Left ventricle myocardium superior (tissue), 1 donor: ENCODE results near the gene CMC2. TPM values are rescaled to one million over a fixed set of nuclear protein-coding genes. Genes with fewer than 3 reads are reported as not detected.

Source experiments
- ATAC-seq: fragments of 200-7000 bp; cut with Tn5 transposase; one replicate; pipeline ENCODE4 v1.9.1; 2020; ENCODE audit warnings: mild to moderate bottlenecking, moderate library complexity
- DNase-seq: peaks from one replicate; pipeline ENCODE4 v3.0.0-alpha.2; 2020
- intact Hi-C: fragments of 100-400 bp; cut with micrococcal nuclease; formaldehyde crosslinking; loops from one replicate; pipeline ENCODE4 v1.11.0; 2022
- total RNA-seq: library from RNA; stranded (reverse); fragmentation: NEBNext Ultra II Directional; extraction: Animal tissue kit (Norgen Biotek cat#: 25700); gene quantifications from one replicate; pipeline ENCODE4 v1.2.1, GENCODE V29; 2021
- donor health status: DM: no; HTN: yes; CAD: no; lungs with severe emphysema.

The CMC2 gene
- total RNA-seq, 1 donor from 2014 or later = 132 TPM

DNA sequence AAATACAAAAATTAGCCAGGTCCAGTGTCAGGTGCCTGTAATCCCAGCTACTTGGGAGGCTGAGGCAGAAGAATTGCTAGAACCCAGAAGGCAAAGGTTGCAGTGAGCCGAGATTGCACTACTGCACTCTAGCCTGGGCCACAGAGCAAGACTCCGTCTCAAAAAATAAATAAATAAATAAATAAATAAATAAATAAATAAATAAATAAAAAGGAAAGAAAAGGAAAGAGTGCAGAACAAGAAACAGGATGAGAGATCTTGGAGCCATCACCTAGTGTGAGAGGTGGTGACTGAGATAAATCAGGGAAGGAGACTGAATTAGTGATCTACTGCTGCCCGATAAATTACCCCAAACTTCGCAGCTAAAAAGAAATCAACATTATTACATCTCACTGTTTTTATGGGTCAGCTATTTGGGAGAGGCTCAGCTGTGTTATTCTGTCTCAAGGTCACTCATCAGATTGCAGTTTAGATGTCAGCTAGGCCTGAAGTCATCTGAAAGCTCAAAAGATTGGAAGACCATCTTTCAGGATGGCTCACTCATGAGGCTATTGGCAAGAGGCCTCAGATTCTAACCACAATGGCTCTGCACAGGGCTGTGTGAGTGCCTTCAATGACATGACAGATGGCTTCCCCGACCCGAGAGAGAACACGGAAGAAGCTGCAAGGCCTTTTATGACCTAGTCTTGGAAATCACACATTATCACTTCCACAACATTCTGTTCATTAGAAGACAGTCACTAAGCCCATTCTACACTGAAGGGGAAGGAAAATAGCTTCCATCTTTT is 66.4 kb downstream of the CMC2 start:
- ATAC-seq (no peak), DNase-seq (no peak)
- intact Hi-C loops = no loop called here

DNA sequence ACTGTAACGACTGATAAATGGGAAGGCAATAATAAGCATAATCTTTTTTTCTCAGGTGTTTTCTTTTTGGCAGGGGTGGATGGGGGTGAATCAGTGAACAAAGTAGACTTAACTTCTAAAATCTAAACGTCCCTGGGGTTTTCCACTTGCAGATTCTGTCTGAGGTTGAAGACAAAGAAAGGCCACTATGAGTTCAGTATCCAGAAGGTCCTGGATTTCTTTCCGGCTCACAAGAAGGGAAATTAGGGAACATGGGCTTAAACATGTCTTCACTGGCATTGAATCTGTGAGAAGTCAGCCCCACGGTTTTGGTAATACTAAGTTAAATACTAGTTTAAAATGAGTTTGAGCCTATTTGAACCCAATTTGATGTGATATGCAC is 67.8 kb downstream of the CMC2 start:
- no peak for DNase-seq
- no peak for ATAC-seq
- intact Hi-C loops = no loop called here

DNA sequence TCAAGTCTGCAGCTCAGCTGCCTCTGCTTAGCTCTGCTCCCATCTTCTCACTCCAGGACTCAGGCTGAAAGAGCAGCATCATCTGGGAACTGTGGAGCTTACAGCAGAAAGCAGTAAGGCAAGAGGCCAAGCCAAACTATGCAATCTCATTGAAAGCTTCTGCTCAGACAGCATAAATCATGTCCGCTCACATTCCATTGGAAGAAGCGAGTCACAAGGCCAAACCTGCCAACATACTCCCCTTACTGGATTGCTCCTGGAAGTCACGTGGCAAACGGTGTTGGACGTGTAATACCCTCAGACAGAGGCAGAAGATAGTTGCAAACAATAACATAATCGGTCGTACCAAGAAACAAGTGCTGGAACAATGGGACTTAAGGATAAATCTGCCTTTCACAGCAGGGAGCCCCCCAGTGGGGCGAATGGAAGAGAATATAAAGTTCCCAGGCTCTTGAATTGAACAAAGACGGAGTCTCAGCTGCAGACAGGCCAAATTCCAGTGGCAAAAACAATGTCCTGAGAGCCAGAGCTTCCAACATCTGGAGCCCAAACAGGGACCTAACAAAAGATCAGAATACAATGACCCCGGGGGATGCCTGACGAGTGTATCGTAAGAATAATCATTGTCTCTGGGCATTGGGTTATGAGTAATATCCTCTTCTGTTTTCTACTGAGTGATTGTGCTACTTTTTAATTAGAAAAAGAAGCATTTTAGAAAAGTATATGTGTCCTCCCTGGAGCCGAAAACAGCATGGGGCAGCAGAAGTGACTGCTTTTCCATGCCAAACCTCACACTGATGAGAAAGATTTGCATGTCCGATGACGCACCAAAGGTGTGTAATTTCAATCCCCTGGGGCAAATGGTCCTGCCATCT is 68.4 kb downstream of the CMC2 start:
- ATAC-seq (peak; percentile 90), DNase-seq (no peak)
- intact Hi-C loops = no loop called here

DNA sequence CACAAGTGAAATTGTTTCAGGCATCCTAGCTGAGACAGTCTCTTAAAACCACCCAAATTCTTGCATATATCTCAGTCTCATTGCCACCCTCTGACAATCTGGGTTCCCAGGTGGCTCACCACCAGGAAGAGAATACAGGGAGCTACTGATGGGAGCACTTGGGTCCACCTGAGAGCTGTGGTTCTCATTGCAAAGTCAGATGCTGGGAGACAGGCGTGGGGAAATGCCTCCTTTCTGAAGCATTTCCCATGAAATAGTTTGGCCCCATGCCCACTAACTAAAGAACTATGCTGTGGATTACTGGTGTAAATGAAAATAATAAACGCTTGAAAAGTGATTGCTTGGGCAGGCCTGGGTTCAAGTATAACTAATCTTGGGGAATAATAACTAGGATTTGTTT is 70.3 kb downstream of the CMC2 start:
- ATAC-seq = no peak

DNA sequence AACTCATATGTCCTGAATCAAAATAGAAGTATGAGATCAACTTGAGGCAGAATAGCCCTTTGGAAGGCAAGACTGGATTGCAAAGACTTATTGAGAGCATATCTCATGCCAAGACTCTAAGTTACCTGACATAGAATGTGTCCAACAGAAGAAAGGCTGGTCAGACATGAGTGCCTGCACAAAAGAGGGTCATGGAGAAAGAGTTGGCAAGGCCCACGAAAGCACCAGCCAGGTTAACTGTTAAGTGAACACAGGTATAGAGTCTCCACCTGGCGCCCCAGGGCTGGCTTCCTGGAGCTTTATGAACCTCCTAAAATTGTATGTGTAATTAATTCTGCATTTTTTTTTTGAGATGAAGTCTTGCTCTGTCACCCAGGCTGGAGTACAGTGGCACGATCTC is 71.0 kb downstream of the CMC2 start:
- intact Hi-C loops = no loop called here
- no peak for DNase-seq

More for the DNA sequence above, 70.3 kb downstream of the CMC2 start:
- DNase-seq = no peak
- intact Hi-C loops = no loop called here

DNA sequence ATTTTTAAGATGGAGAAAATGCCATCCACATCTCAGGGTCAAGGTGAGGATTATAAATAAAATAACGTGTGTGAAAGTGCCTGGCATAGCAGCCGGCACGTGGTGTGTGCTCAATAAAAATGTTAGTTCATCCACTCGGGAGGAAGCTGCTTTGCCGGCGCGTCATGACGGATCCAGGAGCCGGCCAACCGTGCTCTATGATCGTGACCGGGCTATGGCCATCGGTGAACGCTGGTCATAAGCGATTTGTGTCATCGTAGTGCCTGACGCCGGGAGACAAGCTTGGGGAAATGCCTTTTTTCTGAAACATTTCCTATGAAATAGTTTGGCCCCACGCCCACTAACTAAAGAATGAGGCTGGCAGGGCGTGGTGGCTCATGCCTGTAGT is 74.0 kb downstream of the CMC2 start:
- peak; percentile 46 for ATAC-seq
- peak; percentile 68 for DNase-seq
- intact Hi-C loops = no loop called here

More for the DNA sequence above, 71.0 kb downstream of the CMC2 start:
- ATAC-seq = no peak

DNA sequence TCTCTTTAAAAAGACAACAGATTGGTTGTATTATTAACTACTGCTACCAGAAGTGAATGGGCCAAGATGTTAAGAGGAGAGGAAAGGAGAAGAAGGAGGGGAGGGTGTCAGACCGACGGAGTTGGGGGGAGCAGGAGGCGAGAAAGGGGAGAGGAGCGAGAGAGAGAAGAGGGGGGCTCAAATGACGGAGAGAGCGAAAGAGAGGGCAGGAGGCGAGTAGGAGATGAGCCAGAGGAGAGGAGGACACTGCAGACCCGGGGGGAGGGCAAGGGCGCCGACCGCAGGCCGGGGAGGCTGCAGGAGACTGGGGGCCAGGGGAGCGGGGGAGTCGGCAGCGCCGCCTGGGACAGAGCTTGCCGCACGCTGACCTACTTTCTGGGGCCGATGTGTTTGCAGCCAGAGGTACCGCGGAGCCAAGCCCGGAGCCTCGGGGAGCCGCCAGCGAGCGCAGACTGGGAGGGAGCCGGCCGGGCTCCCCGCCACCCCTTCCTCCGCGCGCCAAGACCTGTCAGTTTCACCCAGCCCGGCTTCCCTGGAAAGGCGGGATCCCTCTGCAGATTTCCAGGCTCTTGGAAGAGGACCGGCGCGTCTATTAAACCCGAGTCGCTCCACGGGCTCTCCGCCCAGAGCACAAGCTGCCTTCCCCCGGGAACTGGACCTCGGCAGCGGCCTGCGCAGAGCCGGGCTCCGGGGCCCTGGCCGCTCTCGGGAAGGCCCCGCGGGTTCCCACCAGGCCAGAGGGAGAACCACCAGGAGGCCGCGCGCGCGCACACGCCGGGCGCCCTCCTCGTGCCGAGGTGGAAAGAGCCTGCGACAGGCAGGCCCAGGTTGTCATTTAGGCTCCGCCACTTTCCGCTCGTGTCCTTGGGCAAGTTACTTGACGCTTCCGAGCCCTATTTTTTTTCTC is 74.6 kb downstream of the CMC2 start:
- ATAC-seq (peak; percentile 94), DNase-seq (peak; percentile 90)
- intact Hi-C loops = no loop called here

DNA sequence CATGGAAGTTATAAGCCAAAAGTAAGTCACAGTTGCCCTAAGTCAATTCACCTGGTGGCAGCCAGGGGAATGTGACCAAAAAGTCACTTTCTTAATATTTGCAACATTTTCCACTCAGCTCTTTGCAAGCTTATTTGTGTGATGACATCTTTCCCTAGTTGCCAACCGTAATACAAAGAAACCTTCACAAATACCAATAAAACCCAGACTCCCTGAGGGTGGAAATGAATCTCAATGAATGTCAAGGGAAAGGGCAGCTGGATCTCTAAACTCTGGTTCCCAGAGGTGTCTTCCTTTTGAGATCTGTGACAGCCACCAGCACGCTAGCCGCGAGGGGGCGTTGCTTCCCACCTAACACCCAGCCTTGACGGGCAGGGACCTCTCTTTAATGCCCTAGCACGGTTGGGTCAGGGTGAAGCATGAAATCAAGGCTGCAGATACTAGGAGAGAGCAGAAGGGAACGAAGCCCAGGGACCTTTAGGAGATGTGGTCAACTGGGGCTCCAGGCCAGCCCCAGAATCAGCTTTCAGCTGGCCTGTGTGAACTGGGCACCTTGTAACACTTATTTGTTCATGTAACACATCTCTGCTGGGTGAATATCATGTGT is 82.2 kb downstream of the CMC2 start:
- ATAC-seq = peak; percentile 60

DNA sequence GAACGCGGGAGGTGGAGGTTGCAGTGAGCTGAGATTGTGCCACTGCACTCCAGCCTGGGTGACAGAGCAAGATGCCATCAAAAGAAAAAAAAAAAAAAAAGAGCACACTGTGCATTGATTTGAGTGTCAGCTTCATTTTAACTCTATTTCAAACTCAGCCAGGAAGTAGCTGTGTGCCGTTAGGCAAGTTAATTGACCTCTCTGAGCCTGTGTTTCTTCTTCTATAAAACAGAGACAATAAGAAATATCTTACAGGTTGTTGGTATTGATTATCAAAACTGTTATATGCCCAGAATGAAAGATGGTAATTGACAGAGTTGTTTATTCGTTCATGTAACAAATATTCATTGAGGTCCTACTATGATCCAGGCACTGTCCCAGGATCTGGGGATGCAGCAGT is 83.3 kb downstream of the CMC2 start:
- intact Hi-C loops = no loop called here

More for the DNA sequence above, 82.2 kb downstream of the CMC2 start:
- peak; percentile 74 for DNase-seq
- intact Hi-C loops = no loop called here

More for the DNA sequence above, 83.3 kb downstream of the CMC2 start:
- ATAC-seq = no peak
- no peak for DNase-seq

Other genes with a start within 250 kb of the CMC2 start
- gene CDYL2, start 202.3 kb downstream of the CMC2 start, total RNA-seq = 2.9 TPM
- gene CENPN, start 329 bp upstream of the CMC2 start, total RNA-seq = 7.2 TPM
- gene ATMIN, start 29.0 kb upstream of the CMC2 start, total RNA-seq = 26.5 TPM
- 0.69 TPM for gene C16orf46, start 70.4 kb upstream of the CMC2 start, total RNA-seq
- gene GCSH, start 89.5 kb upstream of the CMC2 start, total RNA-seq = 50.8 TPM
- not detected for gene BCO1, start 231.8 kb upstream of the CMC2 start, total RNA-seq